ENCODE measurements around the gene ZNF410.
A peak's percentile ranks its signal among the peaks of the same experiment; 100 is the strongest.
"Not testable (repeated sequence)": the region's sequence is repeated elsewhere in the genome, so short reads cannot be mapped to it uniquely, and the experiment has no call there.

ZNF410 gene

DNA sequence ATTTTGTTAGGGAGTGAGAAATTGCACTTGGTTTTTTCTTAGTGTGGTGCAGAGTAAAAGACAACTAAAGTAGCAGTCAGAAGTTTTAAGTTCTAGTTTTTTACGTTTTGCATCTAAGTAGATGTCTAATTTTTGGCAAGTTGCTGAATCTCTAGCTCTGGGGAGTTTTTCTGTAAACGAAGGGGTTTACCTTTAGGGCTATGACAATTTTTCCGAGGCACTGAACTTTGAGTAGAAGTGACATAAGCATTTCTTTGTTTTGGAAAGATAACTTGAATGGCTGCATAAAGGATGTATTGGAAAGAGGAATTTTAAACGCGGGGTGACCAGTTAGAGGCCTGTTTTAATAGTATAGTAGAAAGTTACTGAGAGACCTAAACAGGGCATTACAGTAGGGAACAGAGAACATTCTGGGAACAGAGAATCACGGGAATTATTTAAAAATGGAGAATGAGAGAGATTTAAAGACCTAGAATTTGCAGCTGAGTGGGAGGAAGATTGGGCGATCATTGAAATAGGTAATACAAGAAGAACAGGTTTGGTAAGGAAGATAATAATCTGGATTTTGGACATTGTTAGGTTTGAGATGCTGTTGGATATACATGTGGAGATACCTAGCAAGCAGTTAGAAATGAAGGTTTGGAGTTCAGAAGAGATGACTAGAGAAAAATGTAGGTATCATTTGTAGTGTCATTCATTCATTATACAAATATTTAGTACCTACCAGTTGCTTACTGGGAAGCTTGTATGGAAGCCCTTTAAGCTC lies 1.2 kb downstream of the ZNF410 start:
- DNase-seq = no peak

DNA sequence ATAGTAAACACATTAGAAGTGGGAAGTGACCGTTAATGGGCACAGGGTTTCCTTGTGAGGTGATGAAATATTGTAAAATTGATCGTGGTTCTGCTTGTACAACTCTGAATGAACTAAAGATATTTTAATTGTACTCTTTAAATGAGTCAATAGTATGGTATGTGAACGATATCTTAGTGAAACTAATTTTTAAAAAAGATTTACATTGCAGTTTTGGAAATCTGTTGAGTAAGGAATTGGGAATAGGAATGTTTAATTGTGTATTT lies 1.7 kb downstream of the ZNF410 start:
- DNase-seq = no peak

DNA sequence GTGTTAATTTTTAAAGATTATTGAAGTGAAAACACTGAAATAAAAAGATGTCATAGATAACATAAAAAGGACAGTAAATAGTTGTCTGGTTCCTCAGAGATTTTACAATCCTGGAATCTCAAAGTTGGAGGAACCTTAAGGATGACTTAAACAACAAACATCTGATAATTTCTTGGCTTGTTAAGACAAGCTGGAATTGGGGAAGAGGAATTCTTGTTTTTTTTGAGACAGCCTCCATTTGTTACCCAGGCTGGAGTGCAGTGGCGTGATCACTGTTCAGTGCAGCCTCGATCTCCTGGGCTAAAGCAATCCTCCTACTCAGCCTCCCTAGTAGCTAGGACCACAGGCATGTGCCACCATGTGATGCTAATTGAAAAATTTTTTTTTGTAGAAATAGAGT lies 2.3 kb downstream of the ZNF410 start:
- no peak for DNase-seq

DNA sequence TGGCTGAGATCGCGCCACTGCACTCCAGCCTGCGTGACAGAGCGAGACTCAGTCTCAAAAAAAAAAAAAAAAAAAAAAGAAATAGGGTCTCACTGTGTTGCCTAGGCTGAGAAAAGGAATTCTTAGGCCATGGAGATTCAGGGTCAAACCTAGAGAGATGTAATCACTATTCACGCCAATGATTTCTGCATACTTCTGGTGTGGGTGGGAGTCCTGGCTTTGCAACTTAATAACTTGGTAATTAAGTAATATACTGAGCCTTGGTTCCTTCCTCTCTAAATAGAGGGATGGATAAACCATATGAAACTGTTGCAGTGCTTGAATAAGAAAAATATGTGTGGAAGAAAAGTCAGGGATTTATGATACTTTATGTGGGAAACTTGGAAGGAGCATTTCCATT lies 2.7 kb downstream of the ZNF410 start:
- DNase-seq = no peak

DNA sequence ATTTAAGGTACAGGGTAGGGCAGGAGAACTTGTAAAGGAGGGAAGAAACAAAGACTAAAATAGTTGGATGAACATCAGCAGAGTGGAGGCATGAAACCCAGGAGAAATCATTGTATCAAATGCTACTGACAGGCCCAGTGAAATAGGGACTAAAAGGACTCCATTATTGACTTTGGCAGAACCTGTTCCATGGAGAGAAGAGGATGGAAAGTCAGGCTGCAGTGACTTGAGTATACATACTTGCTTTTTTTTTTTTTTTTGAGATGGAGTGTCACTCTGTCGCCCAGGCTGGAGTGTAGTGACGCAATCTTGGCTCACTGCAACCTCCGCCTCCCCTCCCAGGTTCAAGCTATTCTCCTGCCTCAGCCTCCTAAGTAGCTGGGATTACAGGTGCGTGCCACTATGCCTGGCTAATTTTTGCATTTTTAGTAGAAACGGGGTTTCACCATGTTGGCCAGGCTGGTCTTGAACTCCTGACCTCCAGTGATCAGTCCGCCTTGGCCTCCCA lies 7.6 kb downstream of the ZNF410 start:
- DNase-seq = not testable (repeated sequence)

DNA sequence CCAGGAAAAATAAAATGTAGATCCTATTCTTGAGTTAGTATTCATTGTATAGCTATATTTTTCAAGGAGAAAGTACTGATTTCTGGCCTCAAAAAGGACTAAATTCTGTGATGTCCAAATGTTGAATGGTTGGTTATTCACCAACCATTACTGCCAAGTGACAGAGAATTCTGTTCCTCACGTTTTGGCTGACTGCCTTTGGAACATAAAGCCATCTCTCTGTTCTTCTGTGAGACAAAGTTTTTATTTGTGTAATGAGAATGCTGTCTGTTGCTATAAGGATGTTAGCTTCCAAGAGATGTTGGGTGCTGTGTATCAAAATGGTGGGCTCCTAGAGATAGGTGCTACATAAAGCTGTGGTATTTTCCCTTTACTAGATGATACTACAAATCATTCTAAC lies 9.3 kb downstream of the ZNF410 start:
- no peak for DNase-seq

DNA sequence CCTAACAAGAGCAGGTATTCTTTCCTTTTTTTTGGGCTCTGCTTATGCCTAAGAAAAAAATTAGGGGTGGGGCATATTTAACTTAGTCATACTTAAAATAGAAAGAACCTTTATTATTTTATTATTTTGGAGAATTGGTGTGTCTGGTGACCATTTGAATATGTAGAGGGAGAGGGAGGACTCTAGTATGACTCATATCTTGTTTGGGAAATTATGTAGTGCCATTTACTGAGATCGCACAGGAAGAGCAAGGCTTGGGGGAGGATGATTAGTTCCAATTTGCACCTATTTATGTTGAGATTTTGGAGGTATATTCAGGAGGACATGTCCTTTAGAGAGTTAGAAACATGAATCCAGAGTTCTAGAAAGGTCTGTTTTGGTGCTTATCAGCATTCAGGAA lies 9.9 kb downstream of the ZNF410 start:
- DNase-seq = no peak

DNA sequence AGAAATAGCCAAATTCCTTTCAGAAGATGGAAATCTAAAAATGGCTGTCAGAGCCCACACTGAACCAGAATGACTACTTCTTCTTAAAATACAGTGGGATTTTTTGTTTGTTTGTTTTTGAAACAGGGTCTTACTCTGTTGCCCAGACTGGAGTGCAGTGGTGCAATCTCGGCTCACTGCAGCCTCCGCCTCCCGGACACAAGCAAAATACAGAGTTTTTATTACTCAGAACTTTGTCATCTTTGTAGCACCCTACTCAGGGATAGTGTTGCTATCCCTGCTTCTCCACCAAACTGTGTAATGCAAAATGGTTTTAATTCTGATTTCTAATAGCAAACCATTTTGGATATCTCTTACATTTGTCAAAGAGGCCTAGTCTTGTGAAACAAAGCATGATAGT lies 16.4 kb downstream of the ZNF410 start:
- no peak for DNase-seq

DNA sequence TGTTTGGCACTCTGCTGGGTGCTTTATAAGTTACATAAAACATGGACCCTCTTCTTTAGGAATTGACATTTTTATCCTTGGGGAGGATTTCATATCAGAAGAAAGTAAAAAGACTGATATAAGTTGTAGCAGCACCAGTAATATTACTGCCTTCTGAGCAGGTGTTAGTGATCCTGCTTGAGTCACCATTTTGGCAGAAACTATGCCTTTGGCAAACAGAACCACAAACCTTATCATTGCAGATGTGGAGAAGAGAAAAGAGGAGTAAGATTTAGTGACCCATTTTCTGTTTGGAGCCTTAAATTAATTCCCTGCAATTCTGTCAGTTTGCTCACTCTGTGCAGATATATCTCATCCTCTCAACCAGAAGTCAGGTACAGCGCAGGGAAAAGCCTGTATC lies 23.0 kb downstream of the ZNF410 start:
- no peak for DNase-seq

DNA sequence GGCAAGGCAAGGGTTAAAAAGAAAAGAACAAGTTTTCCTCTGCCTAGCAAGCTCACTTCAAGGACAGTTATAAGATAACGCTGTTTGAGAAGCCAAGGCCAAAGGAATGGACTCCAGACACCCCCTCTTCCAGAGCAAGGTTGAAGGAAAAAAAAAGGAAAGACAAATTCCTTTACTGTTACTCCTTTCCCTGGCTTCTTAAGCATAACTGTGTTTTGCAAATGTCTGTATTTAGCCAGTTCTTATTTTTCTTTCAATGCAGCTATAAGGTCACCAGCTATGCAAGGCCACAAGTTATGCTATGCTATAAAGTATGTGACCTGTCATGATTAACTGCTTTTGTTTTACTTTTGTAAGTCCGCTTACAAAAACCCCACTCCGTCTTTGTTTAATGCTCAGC lies 26.6 kb downstream of the ZNF410 start:
- DNase-seq = no peak

DNA sequence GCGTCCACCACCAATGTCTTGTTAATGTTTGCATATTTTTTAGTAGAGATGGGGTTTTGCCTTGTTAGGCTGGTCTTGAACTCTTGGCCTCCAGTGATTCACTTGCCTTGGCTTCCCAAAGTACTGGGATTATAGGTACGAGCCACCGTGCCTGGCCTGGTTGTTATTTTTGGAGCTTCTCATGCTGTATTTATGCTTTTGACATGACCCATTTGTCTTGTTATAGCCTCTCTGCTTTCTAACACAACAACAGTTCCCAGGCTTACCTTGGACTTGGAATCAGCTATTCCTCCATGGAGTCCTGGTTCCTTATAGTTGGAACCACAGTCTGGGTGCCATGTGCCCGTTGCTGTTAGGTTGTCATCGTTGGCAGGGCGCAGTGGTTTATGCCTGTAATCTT lies 29.7 kb downstream of the ZNF410 start:
- no peak for DNase-seq

DNA sequence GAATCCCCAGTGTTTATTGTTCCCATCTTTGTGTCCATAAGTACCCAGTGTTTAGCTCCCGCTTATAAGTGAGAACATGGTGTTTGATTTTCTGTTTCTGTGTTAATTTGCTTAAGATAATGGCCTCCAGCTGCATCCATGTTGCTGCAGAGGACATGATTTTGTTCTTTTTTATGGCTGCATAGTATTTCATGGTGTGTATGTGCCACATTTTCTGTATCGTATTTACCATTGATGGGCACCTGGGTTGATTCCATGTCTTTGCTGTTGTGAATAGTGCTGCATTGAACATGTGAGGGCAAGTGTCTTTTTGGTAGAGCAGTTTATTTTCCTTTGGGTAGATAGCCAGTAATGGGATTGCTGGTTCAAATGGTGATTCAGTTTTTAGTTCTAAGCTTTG lies 32.8 kb downstream of the ZNF410 start:
- DNase-seq = not testable (repeated sequence)

DNA sequence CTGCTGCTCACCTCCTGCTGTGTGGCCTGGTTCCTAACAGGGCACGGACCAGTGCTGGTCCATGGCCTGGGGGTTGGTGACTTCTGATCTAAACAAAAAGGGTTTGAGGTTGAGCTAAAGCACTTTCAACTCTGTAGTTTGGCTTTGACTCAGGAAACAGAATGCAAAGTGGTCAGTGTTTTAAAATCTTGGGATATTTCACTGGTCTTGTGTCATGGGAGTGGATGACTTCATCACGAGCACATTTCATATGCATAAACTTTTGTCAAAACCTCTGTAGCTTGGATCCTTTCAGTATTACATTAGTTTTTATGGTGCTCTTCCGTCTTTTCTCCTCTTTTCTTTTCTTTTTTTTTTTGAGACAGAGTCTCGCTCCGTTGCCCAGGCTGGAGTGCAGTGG lies 37.7 kb downstream of the ZNF410 start:
- no peak for DNase-seq

DNA sequence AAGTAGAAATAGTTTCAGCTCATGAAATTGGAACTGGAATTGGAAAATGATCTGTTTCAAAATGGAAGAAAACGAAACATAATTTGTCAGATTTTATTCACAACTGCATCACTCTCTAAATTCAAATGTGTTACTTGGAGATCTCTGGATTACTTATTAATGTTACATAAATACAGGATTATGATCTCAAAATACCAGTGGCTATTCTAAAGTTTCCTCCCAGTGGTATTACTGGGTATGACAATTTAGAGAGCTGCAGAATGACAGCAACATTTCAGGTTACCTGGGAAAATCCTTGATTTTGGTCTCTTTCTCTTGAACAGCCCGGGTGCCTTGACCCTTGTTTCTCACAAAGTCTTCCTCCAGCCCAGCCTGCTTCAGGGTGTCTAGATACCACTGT lies 49.0 kb downstream of the ZNF410 start:
- DNase-seq = no peak

DNA sequence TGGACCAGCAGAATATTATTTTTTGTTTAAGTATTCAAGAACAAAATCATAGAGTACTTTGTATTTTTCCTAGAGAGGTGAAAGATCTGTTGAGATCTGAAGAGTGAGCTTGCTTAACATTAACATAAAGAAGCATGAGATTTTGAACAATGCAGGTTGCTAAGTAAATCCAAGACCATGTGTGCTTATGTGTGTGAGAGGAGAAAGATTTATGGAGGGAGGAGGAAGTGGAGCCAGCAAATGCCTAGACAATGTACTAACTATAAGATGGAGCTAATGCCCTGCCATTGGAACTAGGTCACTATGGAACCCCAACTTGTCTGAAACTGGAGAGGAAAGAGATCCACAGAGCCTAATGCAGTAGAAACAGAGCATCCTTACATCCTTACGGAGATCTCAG lies 49.9 kb downstream of the ZNF410 start:
- DNase-seq = no peak

DNA sequence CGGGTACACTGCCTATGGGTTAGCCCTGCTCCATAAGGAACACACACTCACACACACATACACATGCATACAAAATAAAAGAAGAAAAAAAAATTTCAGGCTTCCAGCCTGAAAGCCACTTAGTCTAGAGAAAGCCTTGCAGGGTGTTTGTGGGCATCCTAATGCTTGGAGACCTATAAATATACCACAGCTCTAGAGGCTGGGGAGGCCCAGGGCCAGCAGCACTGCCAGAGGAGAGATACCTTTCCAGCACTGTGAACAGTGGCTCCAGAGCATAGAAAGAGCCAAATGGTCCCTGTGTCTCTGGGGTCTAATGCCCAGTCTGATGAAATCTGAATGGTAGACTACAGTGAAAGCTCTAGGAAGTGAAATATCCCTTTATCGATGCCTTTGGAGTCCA lies 50.4 kb downstream of the ZNF410 start:
- no peak for DNase-seq

DNA sequence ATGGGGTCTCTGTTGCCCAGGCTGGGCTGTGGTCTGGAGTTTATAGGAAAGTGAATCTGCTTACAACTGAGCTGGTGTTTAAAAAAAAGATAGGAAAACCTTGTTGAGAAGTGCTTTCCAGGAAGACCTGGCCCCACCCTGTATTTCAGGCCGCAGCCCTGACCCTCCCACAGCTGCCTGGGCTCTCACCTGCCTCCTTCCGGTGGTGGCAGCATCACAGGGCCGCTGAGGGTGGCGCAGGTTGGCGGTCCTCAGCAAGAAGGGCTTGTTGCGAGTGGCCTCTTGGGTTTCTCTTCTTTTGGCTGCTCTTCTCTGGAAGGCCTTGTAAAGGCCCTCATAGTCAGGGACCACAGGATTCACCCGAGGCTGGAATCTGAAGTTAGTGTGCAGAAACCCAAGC lies 55.5 kb downstream of the ZNF410 start:
- no peak for DNase-seq

DNA sequence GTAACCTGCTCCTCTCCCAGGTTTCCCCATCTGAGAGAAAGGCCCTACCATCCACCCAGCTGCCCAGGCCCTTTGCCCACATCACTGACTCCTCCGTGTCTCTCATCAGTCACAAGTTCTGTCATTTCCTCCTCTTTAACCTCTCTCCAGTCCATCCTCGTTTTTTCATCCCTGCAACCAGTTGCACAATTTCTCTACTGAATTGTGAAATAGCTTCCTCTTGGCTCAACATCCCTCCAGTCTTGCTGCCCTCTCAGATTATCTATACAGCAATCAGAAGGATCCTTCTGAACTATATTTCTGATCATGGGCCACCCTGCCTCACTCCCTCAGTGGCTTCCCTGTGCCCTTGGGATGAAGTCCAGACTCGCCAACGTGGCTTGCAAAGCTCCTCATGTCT lies 56.4 kb downstream of the ZNF410 start:
- DNase-seq = no peak

DNA sequence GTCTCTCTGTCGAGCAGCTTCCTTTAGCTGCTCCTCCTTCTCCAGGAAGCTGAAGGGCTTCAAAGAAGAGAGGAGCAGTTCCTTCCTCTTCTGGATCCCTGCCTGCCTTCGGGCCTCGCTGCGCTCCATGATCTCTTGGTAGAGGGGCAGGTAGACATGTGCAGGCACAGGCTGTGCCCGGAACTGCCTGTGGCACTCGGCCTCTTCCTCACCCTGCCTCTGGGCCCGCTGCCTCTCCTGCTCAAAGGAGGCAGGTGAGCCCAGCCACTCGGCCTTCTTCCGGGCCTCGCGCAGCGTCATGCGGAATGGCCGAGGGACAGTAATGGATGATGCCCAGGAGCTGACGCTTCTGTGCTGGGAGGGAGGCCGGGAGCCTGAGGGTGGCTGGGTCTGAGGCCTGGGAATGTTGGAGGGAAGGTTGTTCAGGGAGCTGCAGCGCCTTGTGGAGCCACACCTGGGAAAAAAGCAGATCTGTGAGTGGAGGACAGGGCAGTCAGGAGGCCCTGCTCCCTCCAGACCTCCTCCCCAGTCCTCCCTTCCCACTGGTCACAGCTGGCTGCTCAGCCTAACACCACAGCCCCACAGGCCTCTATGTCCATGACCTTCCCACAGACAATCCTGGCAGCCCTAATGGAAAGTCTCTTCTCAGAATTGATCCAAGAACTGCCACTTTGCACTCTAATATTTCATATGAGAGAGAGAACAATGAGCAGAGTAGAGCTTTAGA lies 57.9 kb downstream of the ZNF410 start:
- no peak for DNase-seq

DNA sequence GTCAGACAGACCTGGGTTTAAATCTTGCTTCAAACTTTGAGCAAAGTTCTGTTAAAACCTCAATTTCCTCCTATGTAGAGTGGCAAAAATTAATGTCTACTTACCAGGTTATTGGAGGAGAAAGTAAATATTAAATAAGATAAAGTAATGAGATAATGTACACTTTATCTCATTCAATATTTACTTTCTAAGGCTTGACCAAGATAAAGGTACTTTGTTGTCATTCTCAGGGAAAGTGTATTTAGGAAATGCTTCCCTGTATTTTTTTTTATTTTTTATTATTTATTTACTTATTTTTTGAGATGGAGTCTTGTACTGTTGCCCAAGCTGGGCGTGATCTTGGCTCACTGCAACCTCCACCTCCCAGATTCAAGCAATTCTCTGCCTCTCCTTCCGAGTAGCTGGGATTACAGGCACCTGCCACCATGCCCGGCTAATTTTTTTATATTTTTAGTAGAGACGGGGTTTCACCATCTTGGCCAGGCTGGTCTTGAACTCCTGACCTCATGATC lies 58.6 kb downstream of the ZNF410 start:
- no peak for DNase-seq

DNA sequence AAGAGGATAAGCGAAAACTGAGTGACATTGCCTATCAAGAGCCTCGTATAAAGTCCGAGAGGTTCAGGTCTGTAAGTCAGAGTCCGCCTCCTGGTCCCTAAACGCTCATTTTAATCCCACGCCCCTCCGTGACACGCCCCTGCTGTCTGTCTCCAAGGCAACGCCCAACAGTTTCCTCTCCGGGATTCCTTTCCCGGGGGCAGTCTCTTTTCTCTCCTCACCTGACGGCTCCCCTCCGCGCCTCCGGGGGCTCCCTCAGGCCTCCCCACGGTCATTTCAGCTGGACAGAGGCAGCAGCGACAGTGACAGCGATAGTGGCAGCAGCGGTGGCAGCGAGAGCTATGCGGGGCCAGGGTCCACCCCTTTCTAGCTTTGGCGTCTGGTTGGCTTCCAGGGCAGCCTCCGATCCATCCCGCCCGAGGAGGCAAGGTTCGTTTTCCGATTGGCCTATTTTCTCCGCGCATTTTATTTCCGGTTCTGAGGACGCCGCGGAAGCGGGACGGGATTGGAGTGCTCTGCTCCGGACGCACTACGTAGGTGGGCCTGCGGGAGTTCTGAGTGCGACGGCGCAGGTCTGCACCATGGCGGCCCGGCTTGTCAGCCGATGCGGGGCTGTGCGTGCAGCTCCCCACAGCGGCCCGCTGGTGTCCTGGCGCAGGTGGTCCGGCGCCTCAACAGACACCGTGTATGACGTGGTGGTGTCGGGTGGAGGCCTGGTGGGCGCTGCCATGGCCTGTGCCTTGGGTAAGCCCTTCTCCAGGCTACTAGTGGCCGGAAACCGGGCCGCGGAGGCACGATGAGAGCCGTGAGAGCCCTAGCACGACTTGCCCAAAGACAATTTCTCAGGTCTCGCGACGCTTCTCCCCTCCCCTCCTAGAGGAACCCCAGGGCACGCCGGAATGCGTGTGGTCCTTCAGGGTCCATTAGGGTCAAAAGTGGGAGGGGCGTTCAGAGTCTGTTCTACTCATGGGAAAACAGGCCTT lies 63.4 kb downstream of the ZNF410 start, which contains the start of the genes COQ6 and FAM161B:
TSS of gene COQ6 (plus strand) at position 551 of the 983 bp plus-strand sequence. CDS start at position 582, 31 bp downstream.
TSS of gene FAM161B (minus strand) at position 343 of the 983 bp plus-strand sequence. CDS start at position 275, 68 bp downstream.
- DNase-seq = peak; percentile 82 to 85

DNA sequence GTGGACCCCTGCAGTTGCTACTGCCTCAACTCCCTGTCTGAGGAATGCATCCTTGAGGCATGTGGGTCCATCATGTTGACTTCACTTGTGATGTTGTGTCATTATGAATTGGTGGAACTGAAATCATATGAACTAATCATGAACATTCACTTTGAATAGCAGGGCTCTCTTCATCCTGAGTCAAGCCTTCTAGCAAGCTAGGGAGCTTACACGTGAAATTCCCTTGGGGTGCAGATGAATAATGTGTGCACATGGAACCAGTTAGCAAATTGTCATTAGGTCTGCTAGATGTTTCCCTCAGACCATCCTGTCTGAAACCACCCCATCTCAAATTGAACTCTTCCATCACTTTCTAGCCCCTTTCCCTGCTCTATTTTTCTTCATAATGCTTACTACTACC lies 67.1 kb downstream of the ZNF410 start:
- no peak for DNase-seq

DNA sequence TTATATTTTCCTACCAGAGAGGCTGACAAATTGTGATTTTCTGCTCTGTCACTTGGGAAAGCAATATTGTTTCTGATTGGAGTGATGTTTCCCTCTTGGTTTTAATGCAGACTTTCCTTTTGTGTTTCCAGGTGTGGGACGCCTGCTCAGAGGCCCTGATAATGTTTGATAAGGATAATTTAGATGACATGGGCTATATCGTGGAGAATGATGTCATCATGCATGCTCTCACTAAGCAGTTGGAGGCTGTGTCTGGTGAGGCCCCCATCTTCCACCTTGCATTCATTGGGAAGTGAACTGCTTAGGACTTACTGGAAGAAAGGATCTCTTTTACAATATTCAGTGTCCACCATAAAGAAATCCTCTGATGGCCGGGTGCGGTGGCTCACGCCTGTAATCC lies 69.0 kb downstream of the ZNF410 start:
- DNase-seq = no peak
